Muscle of back (tissue), 11 donors: ENCODE results near the gene FBXO21. TPM values are rescaled to one million over a fixed set of nuclear protein-coding genes. Genes with fewer than 3 reads are reported as not detected.

ENCODE experiments used
- DNase-seq, 3 donors: peaks; one replicate each; pipeline versions ENCODE4 v3.0.0 to v3.0.0-alpha.2; 2013
- polyA plus RNA-seq, 10 donors: library from polyadenylated mRNA; unstranded; fragments of 120-200 nt; gene quantifications; one replicate each; pipeline ENCODE4 v1.2.1, GENCODE V29; 2013; ENCODE audit not compliant: insufficient read length in 10 of 10

FBXO21 gene
- polyA plus RNA-seq, 10 donors, result 20.6 to 27.3 (median 23.4) TPM

- no peak for DNase-seq
Observed at GRCh38 chr12:117141097-117141898, 49.0 kb downstream of the FBXO21 start.

DNA sequence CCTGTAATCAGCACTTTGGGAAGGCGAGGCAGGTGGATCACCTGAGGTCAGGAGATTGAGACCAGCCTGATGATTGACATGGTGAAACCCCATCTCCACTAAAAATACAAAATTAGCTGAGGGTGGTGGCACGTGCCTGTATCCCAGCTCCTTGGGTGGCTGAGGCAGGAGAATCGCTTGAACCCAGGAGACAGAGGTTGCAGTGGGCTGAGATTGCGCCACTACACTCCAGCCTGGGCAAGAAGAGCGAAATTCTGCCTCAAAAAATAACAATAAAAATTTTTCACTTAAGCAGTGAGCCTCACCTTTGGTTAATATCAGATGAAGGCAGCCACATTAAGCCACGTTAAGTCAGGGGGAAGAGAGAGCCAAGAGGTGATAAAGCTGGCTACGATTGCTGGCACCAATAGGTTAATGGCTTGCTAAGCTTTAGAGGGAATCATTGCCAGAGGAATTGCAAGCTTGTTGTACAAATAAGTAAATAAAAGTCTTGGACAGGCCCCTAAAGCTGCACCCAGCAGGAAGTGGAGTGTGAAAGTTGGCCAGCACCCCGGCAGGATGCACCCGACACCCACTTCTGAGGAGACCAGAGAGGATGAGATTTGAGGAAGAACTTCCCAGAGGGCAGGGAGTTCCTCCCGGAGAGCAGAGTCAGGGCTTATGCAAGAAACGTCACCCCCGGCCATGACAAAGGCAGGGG, 49.7 kb downstream of the FBXO21 start:
- no peak for DNase-seq

GRCh38 chr12:117139025-117139717, 51.1 kb downstream of the FBXO21 start:
- DNase-seq, result no peak

DNA sequence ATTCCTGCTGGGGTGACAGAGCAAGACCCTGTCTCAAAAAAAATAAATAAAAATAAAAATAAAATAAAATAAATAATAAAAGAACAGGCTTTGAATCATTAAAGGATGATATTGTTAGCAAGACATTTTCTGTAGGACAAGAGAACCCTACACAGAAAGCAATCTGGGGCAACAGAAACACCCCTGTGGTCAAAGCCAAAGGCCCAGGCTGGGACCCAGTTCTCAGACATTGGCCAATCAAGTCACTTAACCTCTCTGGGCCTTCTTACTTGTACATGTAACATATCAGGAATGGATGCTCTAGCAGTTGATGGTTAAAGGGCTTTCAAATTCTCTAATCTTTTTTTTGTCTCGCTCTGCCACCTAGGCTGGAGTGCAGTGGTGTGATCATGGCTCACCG, 55.5 kb downstream of the FBXO21 start:
- DNase-seq, result no peak

DNA sequence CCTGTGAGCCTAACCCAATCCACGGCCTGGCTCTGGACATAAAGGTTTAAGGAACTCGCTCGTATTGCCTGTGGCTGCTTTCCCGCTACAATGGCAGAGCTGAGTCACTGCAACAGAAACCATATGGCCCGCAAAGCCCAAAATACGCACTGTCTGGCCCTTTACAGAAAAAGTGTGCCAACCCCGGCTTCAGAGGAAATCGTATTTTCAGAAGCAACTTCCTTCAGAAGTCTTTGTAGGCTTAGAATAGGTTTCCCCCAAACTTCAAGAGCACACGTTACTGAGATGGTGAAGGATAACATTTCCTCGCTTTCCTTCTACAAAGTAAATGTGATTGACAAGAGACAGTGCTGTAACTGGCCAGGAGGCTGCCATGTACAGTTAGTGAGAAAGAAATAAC, 56.2 kb downstream of the FBXO21 start:
- DNase-seq, result peak in 1 of 3 donors; percentile 46

- no peak for DNase-seq
Observed at GRCh38 chr12:117130801-117131200, 59.5 kb downstream of the FBXO21 start.

- no peak for DNase-seq
Observed at GRCh38 chr12:117129391-117129790, 60.9 kb downstream of the FBXO21 start.

GRCh38 chr12:117127933-117128823, 62.1 kb downstream of the FBXO21 start:
- no peak for DNase-seq

DNA sequence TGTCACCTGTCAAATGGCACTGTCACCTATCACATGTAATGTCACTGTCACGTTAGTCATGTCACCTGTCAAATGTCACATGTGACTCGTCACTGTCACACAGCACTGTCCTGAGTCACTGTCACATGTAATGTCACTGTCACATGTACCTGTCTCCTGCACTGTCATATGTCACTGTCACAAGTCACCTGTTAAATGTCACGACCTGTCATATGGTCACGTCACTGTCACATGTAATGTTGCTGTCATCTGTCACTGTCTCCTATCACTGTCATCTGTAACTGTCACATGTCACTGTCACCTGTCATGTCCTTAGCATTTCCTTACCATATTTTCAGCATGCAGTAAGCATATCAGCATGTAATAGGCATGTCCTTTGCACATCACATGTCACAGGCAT, 63.9 kb downstream of the FBXO21 start:
- no peak for DNase-seq

DNA sequence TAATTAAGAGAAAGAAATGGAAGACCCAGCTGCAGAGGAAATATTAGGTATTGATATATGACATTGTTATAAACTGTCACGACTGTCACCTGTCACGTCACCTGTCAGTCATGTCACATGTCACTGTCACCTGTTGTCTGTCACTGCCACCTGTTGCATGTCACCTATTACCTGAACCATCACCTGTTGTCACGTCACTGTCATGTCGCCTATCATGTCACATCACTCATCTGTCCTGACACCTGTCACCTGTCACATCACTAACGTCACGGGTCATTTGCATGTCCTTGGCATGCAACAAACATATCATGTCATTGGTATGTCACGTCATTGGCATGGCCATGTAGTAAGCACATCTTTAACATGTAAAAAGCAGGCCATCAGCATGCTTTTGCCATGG, 64.5 kb downstream of the FBXO21 start:
- DNase-seq, result no peak

DNA sequence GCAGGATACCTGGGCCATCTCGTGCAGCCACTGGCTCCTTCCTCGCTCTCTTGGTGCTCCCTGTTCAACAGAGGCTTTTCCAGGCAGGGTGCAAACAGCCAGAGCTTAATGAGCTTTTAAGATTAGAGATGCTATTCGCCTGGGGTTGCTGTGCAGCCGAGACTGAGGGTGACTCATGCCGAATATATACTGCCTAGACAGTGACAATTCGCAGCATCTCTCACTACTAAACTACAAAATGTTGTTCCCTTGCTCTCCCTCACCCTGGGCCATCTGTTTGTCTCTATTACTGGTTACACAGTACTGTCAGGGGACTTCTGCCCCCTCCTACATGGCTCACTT, 65.0 kb downstream of the FBXO21 start:
- no peak for DNase-seq

DNA sequence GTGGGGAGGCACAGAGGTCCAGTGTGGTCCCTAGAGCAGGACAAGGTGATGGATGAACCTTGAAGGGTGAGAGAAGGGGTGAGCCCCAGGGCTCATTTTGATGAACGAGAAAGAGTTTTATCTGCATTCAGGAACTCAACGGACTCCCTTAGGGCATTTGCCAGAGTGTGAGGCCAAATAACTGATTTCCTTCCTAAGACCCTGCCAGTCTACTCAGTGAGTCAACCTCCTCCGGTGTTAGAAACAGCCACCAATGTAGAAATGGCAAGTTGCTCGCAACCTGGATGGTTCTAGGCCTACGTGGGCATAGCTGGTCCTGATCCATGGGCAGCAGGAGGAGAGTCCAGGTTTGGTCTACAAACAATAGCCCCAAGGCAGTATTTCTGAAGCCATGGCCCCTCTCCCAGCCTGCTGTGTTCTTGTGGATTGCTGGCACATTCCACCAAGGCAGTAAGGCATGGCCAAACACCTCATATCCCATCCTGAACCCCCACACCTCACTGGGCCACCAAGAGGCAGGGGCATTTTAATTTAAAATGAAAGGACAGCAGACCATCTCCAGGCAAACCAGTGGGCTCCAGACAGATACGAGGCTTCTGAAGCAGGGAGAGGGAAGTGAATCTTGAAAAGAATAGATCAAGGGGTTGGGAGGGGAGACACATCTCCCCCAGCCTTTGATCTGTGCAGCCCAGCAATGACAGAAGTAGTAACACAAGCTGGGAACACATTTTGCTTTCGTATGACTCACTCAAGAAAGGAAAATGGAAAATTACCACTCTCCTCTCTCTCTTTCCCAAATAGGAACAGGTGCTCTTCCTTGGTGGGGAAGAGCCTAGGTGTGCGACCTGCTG, 65.6 kb downstream of the FBXO21 start:
- no peak for DNase-seq

DNA sequence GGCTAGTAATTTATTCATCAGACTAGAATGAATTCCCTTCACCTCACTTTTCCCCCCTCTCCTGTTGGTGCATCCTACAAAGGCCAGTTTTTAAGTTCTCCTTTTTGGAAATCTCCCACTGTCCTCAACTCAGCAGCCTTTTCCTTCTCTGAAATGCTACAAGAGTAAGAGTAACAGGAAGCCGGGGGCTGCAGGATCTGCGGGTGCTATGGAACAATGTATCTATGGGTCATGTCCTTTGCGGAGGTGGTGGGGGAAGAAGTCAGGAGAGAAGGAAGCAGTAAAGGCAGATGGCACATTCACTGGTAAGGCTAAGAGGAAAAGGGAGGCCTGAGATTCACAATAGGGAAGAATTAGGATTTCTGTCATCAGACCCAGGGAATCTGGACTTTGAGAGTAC, 68.8 kb downstream of the FBXO21 start:
- no peak for DNase-seq

DNA sequence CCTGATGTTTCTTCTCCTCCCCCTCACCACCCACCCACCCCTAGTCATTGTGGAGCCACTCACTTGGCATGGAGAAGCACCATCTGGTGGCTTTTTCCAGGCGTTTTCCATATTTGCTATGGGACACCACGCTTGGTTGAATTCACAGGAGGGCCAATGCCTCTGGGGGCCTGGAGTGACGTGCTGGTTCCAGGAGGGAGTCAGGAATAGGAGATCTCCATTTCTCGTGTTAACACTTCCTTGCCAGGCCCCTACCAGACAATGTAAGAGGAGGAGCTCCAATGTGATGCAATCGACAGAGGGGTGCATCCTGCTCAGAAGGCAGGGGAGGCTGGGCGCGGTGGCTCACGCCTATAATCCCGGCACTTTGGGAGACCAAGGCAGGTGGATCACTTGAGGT, 69.5 kb downstream of the FBXO21 start:
- DNase-seq, result no peak

GRCh38 chr12:117119592-117120198, 70.6 kb downstream of the FBXO21 start:
- peak in 1 of 3 donors; percentile 53 for DNase-seq

DNA sequence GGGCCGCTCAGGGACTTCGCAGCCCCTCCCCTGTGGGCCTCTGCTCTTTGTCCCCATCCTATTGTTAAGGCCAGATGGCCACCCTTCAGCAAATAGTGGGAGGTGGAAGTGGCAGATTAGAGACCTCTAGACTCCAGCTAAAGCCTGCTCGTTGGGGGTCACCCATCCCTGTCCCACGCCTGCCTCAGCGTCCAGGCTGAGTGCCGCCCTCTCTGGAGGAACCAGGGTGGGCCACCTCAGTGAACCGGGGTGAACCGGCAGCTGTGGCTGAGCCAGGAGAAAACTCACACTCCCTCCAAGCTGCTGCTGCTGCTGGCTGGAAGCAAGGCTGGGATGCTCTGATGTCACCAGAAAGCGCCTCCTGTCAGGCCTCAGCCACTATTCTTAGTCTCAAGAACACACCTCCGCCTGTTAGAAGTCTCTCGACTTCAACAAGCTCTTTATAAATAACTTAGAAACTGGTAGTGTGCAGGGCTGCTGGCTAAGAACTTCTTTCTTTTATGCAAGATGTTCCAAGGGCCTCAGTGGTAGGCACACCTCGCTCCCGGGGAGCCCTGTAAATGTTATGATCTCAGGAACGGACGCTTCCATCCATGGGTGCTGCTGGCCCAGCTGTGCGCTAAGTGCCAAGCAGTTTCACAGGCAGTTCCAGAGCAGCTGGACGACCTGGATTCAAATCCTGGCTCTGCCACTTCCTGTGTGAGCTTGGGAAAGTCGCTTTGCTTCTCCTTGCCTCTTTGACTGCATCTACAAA, 71.3 kb downstream of the FBXO21 start:
- DNase-seq, result peak in 1 of 3 donors; percentile 62

- DNase-seq, result no peak
Observed at GRCh38 chr12:117114784-117115183, 75.5 kb downstream of the FBXO21 start.

DNA sequence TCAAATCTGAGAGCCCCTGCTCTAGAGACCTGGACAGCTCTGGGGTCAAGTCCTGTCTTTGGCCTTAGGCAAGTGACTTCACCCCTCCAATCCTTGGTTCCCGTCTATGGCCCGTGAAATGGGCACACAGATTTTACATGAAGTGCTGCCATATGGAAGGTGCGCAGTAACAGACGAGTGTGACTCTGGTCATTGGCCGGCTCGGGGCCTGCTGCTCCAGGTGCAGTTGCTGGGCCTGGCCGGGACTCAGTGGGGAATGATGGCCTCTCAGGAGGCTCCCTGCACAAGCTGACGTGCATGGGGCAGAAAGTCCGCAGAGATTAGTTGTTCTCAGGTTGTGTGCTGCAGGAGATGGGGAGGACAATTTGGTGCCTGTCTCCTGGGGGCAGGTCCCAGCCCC, 77.0 kb downstream of the FBXO21 start:
- DNase-seq, result no peak

DNA sequence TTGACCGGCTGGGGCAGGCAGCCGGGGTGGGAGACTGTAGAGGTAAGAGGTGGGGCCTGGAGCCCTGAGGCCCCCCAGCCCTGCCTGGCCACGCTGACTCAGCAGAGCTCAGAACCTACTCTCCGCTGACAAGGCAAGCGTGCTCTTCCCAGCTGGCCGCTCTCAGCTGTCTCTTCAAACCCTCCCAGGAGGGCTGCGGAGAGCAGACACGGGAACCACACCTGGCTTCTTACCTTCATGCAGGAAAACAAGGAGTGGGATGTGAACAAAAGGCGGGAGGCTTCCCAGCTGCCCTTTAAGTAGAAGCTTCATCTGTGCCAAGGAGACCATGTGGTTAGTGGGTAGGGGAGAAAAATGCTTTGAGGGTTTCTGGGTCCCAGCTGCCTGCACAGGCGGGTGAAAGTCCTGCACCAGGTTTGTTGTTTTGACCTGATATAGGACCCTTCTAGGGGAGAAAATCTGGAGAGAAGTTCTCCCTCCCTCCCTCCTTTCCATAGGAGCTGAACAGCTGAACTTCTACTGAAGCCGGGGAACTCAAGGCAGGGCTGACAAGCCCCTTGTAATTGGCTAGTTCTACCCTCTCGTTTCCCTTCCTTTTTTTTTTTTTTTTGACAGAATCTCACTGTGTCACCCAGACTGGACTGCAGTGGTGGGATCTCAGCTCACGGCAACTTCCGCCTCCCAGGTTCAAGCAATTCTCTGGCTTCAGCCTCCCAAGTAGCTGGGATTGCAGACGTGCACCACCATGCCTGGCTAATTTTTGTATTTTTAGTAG, 78.3 kb downstream of the FBXO21 start:
- no peak for DNase-seq
